Sigmoid colon (tissue), 4 donors: ENCODE data around the gene TRIM66.

ENCODE experiments used
- EP300 ChIP-seq, 4 donors: sonication (generic); formaldehyde crosslinking; IDR thresholded peaks; one replicate each; pipeline ENCODE4 v1.6.1; 2017; ENCODE audit warnings: antibody characterized with exemption in 4 of 4
- POLR2AphosphoS5 ChIP-seq, 4 donors: sonication (generic); formaldehyde crosslinking; IDR thresholded peaks; one replicate each; pipeline ENCODE4 v1.6.1; 2017; ENCODE audit warnings: antibody characterized with exemption in 4 of 4

GRCh38 chr11:8685306-8685705 lies 2.8 kb upstream of the TRIM66 start:
- TF ChIP-seq POLR2AphosphoS5 (IDR thresholded peaks at IDR 0.05) (no peak), EP300 (IDR thresholded peaks at IDR 0.05) (no peak)
